ENCODE data around the gene FAM53A.

The FAM53A gene

DNA sequence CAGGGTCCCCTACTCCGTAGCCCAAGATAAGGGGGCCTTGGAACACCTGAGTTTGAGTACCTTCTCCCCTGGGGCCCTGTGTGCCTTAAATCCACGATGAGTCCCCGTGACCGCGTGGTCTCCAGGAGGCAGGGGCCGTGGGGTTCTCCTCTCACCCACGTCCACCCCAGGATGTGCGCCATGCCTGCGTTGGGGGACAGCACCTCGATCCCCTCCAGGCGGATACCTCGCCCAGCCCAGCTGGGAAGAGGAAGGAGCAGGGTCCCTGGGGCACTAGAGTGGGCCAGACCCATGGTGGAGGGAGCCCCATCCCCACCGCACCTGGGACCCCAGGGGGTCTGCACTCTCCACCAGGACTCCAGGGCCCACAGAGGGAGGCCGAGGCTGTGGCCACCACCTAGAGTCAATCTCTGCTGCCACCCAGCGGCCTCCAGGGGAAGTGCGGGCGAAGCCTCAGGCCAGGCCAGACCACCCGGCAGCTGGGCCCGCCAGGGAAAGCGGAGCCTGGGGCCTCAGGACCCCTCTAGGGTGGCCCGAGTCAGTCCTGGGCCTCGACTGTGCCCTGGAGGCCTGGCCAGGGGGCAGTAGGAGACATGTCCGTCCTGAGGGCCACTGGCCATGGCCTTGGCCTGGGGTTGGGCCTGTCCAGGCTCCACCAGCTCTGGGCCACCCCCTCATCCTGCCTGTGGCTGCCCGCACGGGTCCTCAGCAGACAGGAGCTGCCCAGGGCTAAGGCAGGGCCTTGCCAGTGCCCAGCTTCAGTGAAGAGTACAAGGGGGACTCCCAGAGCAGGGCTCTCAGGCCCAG lies 55.0 kb downstream of the FAM53A start (continued):
- TF ChIP-seq, protein P1, sequence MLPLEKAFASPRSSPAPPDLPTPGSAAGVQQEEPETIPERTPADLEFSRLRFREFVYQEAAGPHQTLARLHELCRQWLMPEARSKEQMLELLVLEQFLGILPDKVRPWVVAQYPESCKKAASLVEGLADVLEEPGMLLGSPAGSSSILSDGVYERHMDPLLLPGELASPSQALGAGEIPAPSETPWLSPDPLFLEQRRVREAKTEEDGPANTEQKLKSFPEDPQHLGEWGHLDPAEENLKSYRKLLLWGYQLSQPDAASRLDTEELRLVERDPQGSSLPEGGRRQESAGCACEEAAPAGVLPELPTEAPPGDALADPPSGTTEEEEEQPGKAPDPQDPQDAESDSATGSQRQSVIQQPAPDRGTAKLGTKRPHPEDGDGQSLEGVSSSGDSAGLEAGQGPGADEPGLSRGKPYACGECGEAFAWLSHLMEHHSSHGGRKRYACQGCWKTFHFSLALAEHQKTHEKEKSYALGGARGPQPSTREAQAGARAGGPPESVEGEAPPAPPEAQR (tag by site-specific recombination; IDR thresholded peaks at IDR 0.05): no peak
- TF ChIP-seq ZNF266 (tag by site-specific recombination; IDR thresholded peaks at IDR 0.05; ENCODE audit: low read depth): no peak
- TF ChIP-seq ZNF121 (tag by site-specific recombination; IDR thresholded peaks at IDR 0.05): no peak
- TF ChIP-seq, protein P2, sequence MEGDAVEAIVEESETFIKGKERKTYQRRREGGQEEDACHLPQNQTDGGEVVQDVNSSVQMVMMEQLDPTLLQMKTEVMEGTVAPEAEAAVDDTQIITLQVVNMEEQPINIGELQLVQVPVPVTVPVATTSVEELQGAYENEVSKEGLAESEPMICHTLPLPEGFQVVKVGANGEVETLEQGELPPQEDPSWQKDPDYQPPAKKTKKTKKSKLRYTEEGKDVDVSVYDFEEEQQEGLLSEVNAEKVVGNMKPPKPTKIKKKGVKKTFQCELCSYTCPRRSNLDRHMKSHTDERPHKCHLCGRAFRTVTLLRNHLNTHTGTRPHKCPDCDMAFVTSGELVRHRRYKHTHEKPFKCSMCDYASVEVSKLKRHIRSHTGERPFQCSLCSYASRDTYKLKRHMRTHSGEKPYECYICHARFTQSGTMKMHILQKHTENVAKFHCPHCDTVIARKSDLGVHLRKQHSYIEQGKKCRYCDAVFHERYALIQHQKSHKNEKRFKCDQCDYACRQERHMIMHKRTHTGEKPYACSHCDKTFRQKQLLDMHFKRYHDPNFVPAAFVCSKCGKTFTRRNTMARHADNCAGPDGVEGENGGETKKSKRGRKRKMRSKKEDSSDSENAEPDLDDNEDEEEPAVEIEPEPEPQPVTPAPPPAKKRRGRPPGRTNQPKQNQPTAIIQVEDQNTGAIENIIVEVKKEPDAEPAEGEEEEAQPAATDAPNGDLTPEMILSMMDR (tag by site-specific recombination; IDR thresholded peaks at IDR 0.05): peak; percentile 72; the same call in 1 of the 2 replicates
- no peak for TF ChIP-seq ZBTB1 (tag by site-specific recombination; IDR thresholded peaks at IDR 0.05)
- 0 out of 2 replicates have a peak, but pooled peaks have one; percentile 43 for TF ChIP-seq BCL11A (tag by site-specific recombination; IDR thresholded peaks at IDR 0.05; ENCODE audit: low read depth)
- no peak for TF ChIP-seq ZNF202 (tag by site-specific recombination; IDR thresholded peaks at IDR 0.05; ENCODE audit: borderline replicate concordance)
- TF ChIP-seq ZNF37A (tag by site-specific recombination; IDR thresholded peaks at IDR 0.05): no peak
- no peak for TF ChIP-seq ZNF112 (tag by site-specific recombination; IDR thresholded peaks at IDR 0.05)
- TF ChIP-seq, protein P3, sequence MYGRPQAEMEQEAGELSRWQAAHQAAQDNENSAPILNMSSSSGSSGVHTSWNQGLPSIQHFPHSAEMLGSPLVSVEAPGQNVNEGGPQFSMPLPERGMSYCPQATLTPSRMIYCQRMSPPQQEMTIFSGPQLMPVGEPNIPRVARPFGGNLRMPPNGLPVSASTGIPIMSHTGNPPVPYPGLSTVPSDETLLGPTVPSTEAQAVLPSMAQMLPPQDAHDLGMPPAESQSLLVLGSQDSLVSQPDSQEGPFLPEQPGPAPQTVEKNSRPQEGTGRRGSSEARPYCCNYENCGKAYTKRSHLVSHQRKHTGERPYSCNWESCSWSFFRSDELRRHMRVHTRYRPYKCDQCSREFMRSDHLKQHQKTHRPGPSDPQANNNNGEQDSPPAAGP (tag by site-specific recombination; IDR thresholded peaks at IDR 0.05): peak; percentile 49; the same call in 1 of the 2 replicates
- TF ChIP-seq, protein P4, sequence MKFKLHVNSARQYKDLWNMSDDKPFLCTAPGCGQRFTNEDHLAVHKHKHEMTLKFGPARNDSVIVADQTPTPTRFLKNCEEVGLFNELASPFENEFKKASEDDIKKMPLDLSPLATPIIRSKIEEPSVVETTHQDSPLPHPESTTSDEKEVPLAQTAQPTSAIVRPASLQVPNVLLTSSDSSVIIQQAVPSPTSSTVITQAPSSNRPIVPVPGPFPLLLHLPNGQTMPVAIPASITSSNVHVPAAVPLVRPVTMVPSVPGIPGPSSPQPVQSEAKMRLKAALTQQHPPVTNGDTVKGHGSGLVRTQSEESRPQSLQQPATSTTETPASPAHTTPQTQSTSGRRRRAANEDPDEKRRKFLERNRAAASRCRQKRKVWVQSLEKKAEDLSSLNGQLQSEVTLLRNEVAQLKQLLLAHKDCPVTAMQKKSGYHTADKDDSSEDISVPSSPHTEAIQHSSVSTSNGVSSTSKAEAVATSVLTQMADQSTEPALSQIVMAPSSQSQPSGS (tag by site-specific recombination; IDR thresholded peaks at IDR 0.05; ENCODE audit: low read depth): no peak
- no peak for TF ChIP-seq ZNF664 (tag by site-specific recombination; IDR thresholded peaks at IDR 0.05)
- TF ChIP-seq ZNF654 (tag by site-specific recombination; IDR thresholded peaks at IDR 0.05; ENCODE audit: low read depth): peak; percentile 55
- TF ChIP-seq, protein P5, sequence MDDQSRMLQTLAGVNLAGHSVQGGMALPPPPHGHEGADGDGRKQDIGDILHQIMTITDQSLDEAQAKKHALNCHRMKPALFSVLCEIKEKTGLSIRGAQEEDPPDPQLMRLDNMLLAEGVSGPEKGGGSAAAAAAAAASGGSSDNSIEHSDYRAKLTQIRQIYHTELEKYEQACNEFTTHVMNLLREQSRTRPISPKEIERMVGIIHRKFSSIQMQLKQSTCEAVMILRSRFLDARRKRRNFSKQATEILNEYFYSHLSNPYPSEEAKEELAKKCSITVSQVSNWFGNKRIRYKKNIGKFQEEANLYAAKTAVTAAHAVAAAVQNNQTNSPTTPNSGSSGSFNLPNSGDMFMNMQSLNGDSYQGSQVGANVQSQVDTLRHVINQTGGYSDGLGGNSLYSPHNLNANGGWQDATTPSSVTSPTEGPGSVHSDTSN (CRISPR knock-in tag; IDR thresholded peaks at IDR 0.05): no peak
- TF ChIP-seq ZNF335 (tag by site-specific recombination; conservative IDR thresholded peaks at IDR 0.05): peak; percentile 29; the same call in 1 of the 2 replicates
- no peak for TF ChIP-seq PRDM1 (tag by site-specific recombination; IDR thresholded peaks at IDR 0.05)
- TF ChIP-seq ZNF140 (tag by site-specific recombination; IDR thresholded peaks at IDR 0.05): no peak
- TF ChIP-seq ZNF660 (tag by site-specific recombination; IDR thresholded peaks at IDR 0.05): no peak
- no peak for TF ChIP-seq ZNF830 (tag by site-specific recombination; IDR thresholded peaks at IDR 0.05; ENCODE audit: low read depth)
- TF ChIP-seq ZSCAN23 (tag by site-specific recombination; IDR thresholded peaks at IDR 0.05): no peak
- no peak for TF ChIP-seq ZBTB21 (tag by site-specific recombination; IDR thresholded peaks at IDR 0.05)
- TF ChIP-seq ZNF391 (tag by site-specific recombination; IDR thresholded peaks at IDR 0.05; ENCODE audit: borderline replicate concordance, low read depth): no peak
- peak; percentile 78 for TF ChIP-seq GLIS1 (tag by site-specific recombination; IDR thresholded peaks at IDR 0.05)
- no peak for TF ChIP-seq FEZF1 (tag by site-specific recombination; IDR thresholded peaks at IDR 0.05)
- no peak for TF ChIP-seq ZNF776 (tag by site-specific recombination; IDR thresholded peaks at IDR 0.05; ENCODE audit: borderline replicate concordance)
- TF ChIP-seq, protein P6, sequence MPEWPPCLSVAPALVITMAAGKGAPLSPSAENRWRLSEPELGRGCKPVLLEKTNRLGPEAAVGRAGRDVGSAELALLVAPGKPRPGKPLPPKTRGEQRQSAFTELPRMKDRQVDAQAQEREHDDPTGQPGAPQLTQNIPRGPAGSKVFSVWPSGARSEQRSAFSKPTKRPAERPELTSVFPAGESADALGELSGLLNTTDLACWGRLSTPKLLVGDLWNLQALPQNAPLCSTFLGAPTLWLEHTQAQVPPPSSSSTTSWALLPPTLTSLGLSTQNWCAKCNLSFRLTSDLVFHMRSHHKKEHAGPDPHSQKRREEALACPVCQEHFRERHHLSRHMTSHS (tag by site-specific recombination; IDR thresholded peaks at IDR 0.05): no peak
- TF ChIP-seq ZIC2 (tag by site-specific recombination; IDR thresholded peaks at IDR 0.05): peak; percentile 63
- TF ChIP-seq ZNF837 (tag by site-specific recombination; IDR thresholded peaks at IDR 0.05): no peak
- no peak for TF ChIP-seq ZNF248 (tag by site-specific recombination; IDR thresholded peaks at IDR 0.05)
- no peak for TF ChIP-seq ZNF501 (tag by site-specific recombination; IDR thresholded peaks at IDR 0.05)

Measured in HEK293 (cell line).